ENCODE data around the gene ZFC3H1. TPM values are rescaled to one million over a fixed set of nuclear protein-coding genes. Genes with fewer than 3 reads are reported as not detected.
"Not testable (repeated sequence)": the region's sequence is repeated elsewhere in the genome, so short reads cannot be mapped to it uniquely, and the experiment has no call there.

The ZFC3H1 gene
- total and polyA plus RNA-seq, 12 donors, result 6.9 to 26.5 (median 17.2) TPM

DNA sequence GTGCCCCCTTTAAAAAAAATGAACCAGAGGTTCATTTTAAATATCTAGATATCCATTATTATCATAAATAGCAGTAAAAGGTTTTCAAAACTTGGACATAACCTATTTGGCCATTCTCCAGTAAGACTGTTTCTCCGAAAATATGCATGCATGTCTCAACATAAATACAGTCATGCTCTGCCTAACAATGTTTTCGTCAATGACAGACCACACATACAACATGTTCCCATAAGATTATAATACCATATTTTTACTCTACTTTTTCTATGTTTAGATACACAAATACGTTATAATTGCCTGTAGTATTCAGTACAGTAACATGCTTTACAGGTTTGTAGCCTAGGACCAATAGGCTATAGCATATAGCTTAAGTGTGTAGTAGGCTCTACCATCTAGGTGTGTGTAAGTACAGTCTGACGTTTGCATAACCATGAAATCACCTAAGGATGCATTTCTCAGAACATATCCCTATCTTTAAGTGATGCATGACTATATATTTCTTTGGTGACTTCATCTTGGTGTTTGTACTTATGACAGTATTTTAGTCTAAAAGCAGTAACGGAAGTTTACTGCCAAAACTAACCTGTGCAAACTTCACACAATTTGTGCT is 25.4 kb upstream of the ZFC3H1 start:
- peaks cover 0 to 51% (median 29%) of the 10 kb centered on the region in 9 donors for H3K4me1 ChIP-seq
- TF ChIP-seq, protein P1, sequence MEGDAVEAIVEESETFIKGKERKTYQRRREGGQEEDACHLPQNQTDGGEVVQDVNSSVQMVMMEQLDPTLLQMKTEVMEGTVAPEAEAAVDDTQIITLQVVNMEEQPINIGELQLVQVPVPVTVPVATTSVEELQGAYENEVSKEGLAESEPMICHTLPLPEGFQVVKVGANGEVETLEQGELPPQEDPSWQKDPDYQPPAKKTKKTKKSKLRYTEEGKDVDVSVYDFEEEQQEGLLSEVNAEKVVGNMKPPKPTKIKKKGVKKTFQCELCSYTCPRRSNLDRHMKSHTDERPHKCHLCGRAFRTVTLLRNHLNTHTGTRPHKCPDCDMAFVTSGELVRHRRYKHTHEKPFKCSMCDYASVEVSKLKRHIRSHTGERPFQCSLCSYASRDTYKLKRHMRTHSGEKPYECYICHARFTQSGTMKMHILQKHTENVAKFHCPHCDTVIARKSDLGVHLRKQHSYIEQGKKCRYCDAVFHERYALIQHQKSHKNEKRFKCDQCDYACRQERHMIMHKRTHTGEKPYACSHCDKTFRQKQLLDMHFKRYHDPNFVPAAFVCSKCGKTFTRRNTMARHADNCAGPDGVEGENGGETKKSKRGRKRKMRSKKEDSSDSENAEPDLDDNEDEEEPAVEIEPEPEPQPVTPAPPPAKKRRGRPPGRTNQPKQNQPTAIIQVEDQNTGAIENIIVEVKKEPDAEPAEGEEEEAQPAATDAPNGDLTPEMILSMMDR (IDR thresholded peaks at IDR 0.05), result no peak
- DNase-seq (no peak), ATAC-seq (no peak)
- H3K4me3 ChIP-seq, result no peak overlapping the region
- 82 to 89% methylated on average over 5 of the region's 5 CpGs for WGBS, 2 donors
- H3K36me3 ChIP-seq, result peaks cover 0 to 20% (median 0%) of the 10 kb centered on the region in 9 donors
- H3K27me3 ChIP-seq, result no peaks in the 10 kb centered on the region
- H3K9me3 ChIP-seq, result no peaks in the 10 kb centered on the region
- intact Hi-C loops (cut with DNase I), result loop anchor here in 4 of 10 donors (5.0 kb wide), 2 partner anchors 58 to 63 kb away; partner anchors contain the start of gene RAB21 (in 2 of the 4)
- H3K27ac ChIP-seq, result no peak overlapping the region

DNA sequence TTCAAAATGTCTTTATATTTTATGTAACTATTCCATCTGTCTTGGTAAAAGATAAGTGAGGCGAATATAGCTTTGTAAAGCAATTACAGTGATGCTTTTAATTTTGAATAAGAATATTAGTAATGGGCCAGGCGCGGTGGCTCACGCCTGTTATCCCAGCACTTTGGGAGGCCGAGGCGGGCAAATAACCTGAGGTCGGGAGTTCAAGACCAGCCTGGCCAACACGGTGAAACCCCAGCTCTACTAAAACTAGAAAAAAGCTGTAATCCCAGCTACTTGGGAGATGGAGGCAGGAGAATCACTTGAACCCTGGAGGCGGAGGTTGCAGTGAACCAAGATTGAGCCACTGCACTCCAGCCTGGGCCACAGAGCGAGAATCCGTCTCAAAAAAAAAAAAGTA is 23.5 kb upstream of the ZFC3H1 start:
- not testable (repeated sequence) for ATAC-seq, DNase-seq, H3K27me3 ChIP-seq, H3K9me3 ChIP-seq
- H3K36me3 ChIP-seq, result peaks cover 0 to 16% (median 0%) of the 10 kb centered on the region in 9 donors
- 85% methylated on average over 11 of the region's 11 CpGs for WGBS, 2 donors
- H3K27ac ChIP-seq, result peak overlapping the region in 4 of 10 donors; percentile 29 to 92 (median 88)
- H3K4me3 ChIP-seq, result peak overlapping the region in 9 of 10 donors; percentile 52 to 78 (median 69)
- H3K4me1 ChIP-seq, result peaks cover 0 to 48% (median 29%) of the 10 kb centered on the region in 9 donors
- intact Hi-C loops (cut with DNase I), result loop anchor here in 5 of 10 donors (2.0 to 5.0 kb wide), 4 partner anchors 22 to 68 kb away; partner anchors contain the start of genes RAB21 (in 3 of the 5) and THAP2 (in 1 of the 5)

DNA sequence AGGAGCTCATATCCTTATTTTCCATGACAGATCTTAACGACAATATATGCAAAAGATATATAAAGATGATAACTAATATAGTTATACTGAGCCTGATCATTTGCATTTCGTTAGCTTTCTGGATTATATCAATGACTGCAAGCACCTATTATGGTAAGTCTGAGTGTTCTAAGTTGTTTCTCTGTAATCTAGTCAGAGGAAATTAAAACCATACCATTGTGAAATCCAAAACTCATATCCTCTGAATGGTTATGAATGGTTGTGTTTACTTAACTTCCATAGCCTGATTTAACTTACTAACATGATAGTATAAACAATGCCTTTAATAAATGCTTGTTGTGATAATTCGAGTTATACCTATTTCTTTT is 23.0 kb upstream of the ZFC3H1 start:
- TF ChIP-seq, protein P1 (IDR thresholded peaks at IDR 0.05), result no peak
- Histone ChIP-seq H3K4me3 (peak overlapping the region; percentile 48 to 78 (median 68)), H3K27me3 (no peaks in the 10 kb centered on the region), H3K4me1 (peaks cover 0 to 43% (median 29%) of the 10 kb centered on the region in 9 donors), H3K9me3 (no peaks in the 10 kb centered on the region), H3K36me3 (peaks cover 0 to 16% (median 0%) of the 10 kb centered on the region in 9 donors), H3K27ac (peak overlapping the region; percentile 58 to 96 (median 92))
- DNase-seq, result no peak
- intact Hi-C loops (cut with DNase I), result loop anchor here in 5 of 10 donors (1.0 to 5.0 kb wide), 5 partner anchors 22 to 68 kb away; partner anchors contain the start of genes RAB21 (in 3 of the 5) and THAP2 (in 3 of the 5)
- ATAC-seq, result no peak
- 14 to 16% methylated on average over 3 of the region's 3 CpGs for WGBS, 2 donors

DNA sequence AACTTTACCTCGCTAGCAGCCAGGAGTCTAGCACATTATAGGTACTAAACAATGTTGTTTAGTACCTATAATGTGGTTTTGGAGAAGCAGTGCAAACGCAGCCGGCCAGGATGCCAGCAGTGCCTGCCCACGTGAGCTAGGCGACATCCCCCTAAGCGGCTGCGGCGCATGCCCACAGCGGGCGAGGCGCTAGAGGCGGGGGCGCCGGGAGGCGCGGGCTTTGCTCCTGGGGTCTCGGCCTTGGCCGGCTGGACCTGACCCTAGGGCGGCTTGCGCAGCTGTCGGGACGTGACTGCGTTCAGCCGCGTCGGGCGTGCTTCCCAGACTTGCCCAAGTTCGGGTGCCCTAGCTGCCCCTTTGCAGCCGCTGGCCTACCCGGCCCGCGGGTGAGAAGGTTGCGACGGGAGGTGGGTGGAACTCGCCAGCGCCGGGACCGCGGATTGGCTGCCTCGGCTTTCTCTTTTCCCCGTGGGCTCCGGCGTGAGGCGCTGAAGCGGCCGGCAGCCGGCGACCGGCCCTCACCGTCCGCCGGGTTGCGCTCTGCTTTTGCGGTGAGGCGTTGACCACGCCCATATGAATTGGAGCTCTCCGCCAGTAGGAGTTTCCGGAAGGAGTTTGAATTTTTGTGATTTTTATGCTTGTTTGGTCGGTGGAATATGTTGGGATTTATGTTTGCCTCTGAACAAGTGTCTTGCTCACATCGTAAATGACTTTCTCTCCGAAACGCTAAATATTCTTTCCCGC is 22.4 kb upstream of the ZFC3H1 start, which contains the start of gene TMEM19:
Gene TMEM19, plus strand, starts transcription at position 169 of the 744 bp plus-strand sequence. CDS start 599 bp downstream, outside the sequence.
- H3K27ac ChIP-seq, result peak within 1 kb of the TSS; percentile 58 to 96 (median 92)
- peaks cover 0 to 42% (median 29%) of the 10 kb centered on the region in 9 donors for H3K4me1 ChIP-seq
- no peaks in the 10 kb centered on the region for H3K27me3 ChIP-seq
- ATAC-seq, result peak; percentile 99 to 100 (median 99)
- no peaks in the 10 kb centered on the region for H3K9me3 ChIP-seq
- TF ChIP-seq, protein P1 (IDR thresholded peaks at IDR 0.05), result peak in 6 of 9 donors; percentile 14 to 63 (median 42)
- intact Hi-C loops (cut with DNase I), result loop anchor here in 6 of 10 donors (1.0 to 5.0 kb wide), 5 partner anchors 21 to 69 kb away; partner anchors contain the start of genes THAP2 (in 4 of the 6) and RAB21 (in 3 of the 6)
- peak within 1 kb of the TSS; percentile 48 to 78 (median 68) for H3K4me3 ChIP-seq
- WGBS, 2 donors, result 0% methylated on average over 63 of the region's 63 CpGs
- DNase-seq, result peak; percentile 90 to 92
- peaks cover 0 to 16% (median 0%) of the 10 kb centered on the region in 9 donors for H3K36me3 ChIP-seq

Measured in heart right ventricle (tissue), 16 donors.